Measurements from ENCODE around the gene RHBDD3.

The RHBDD3 gene

GRCh38 chr22:29267858-29268510 is at the start of gene RHBDD3, which contains the start of gene EWSR1:
RHBDD3 (minus strand) TSS chr22:29267981; CDS start chr22:29265626, 2,355 bp downstream.
EWSR1 (plus strand) TSS chr22:29268268; CDS start chr22:29268337, 69 bp downstream.
- in situ Hi-C loops (cut with HindIII; ENCODE audit: low sequenced_read_pairs) = no loop called here

GRCh38 chr22:29316141-29316828 is 48.5 kb upstream of the RHBDD3 start:
- in situ Hi-C loops (cut with HindIII; ENCODE audit: low sequenced_read_pairs) = no loop called here

GRCh38 chr22:29315286-29316140 is 47.7 kb upstream of the RHBDD3 start, which contains the start of gene RASL10A:
RASL10A (minus strand) TSS chr22:29315697; CDS start chr22:29315246, 451 bp downstream.
- in situ Hi-C loops (cut with HindIII; ENCODE audit: low sequenced_read_pairs) = no loop called here

GRCh38 chr22:29314537-29315285 is 46.9 kb upstream of the RHBDD3 start:
- in situ Hi-C loops (cut with HindIII; ENCODE audit: low sequenced_read_pairs) = no loop called here

- in situ Hi-C loops (cut with HindIII; ENCODE audit: low sequenced_read_pairs) = no loop called here
These were observed 46.0 kb upstream of the RHBDD3 start for GRCh38 chr22:29313576-29314466.

- in situ Hi-C loops (cut with HindIII; ENCODE audit: low sequenced_read_pairs) = no loop called here
These were observed 45.4 kb upstream of the RHBDD3 start for GRCh38 chr22:29313126-29313575.

GRCh38 chr22:29312218-29313125 is 44.7 kb upstream of the RHBDD3 start:
- in situ Hi-C loops (cut with HindIII; ENCODE audit: low sequenced_read_pairs) = no loop called here

GRCh38 chr22:29311464-29312217 is 43.9 kb upstream of the RHBDD3 start:
- in situ Hi-C loops (cut with HindIII; ENCODE audit: low sequenced_read_pairs) = no loop called here

GRCh38 chr22:29310863-29311339 is 43.1 kb upstream of the RHBDD3 start:
- in situ Hi-C loops (cut with HindIII; ENCODE audit: low sequenced_read_pairs) = no loop called here

GRCh38 chr22:29310065-29310862 is 42.5 kb upstream of the RHBDD3 start:
- in situ Hi-C loops (cut with HindIII; ENCODE audit: low sequenced_read_pairs) = no loop called here

- in situ Hi-C loops (cut with HindIII; ENCODE audit: low sequenced_read_pairs) = no loop called here
These were observed 41.7 kb upstream of the RHBDD3 start for GRCh38 chr22:29309332-29310064.

- in situ Hi-C loops (cut with HindIII; ENCODE audit: low sequenced_read_pairs) = no loop called here
These were observed 41.0 kb upstream of the RHBDD3 start for GRCh38 chr22:29308791-29309262.

GRCh38 chr22:29308148-29308790 is 40.5 kb upstream of the RHBDD3 start:
- in situ Hi-C loops (cut with HindIII; ENCODE audit: low sequenced_read_pairs) = no loop called here

GRCh38 chr22:29307596-29308147 is 39.9 kb upstream of the RHBDD3 start:
- in situ Hi-C loops (cut with HindIII; ENCODE audit: low sequenced_read_pairs) = no loop called here

Data from DLD1 (cell line).